ENCODE data around the gene HECW1. TPM values are rescaled to one million over a fixed set of nuclear protein-coding genes. Genes with fewer than 3 reads are reported as not detected.

The HECW1 gene
- total and polyA plus RNA-seq, 2 of the 8 experiments (the other 6 are each of a cell fraction or from before 2014, with no cell fraction given) = 2.9 to 12.7 TPM

DNA sequence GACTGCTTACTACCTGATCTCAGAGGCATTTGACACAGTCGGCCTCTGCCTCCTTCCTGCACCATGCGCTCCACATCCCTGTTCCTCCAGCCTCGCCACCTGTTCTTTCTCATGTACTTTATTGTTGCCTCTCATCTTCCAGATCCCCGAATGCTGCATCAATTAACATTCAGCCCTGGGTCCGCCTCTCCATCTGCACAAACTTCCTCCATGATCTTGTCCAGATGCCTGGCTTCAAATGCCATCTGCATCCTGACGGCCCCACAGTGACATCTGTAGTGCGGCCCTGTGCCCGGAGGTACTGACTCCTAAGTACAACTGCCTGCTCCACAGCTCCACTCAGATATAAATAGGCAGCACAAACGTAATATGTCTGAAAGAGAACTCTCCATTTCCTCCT is 419.3 kb downstream of the HECW1 start:
- FAIRE-seq = no peak

More for the DNA sequence above, 419.3 kb downstream of the HECW1 start:
- peaks cover 0 to 5% (median 0%) of the 10 kb centered on the region in 4 experiments; a peak in 1 of 7 replicates for H3K4me1 ChIP-seq (replicated peaks in 1 of 4; ENCODE audit: control insufficient read depth in 3 of 4, insufficient read depth in 4 of 4, low read length in 3 of 4)
- no peaks in the 10 kb centered on the region for H3K36me3 ChIP-seq (ENCODE audit: control insufficient read depth in 2 of 4, insufficient read depth in 4 of 4, low read length in 3 of 4)
- no peak overlapping the region for H3K4me3 ChIP-seq (ENCODE audit: extremely low read depth in 1 of 4, insufficient read depth in 2 of 4, low read depth in 3 of 4, low read length in 4 of 4)
- no peaks in the 10 kb centered on the region for H4K20me1 ChIP-seq (replicated peaks in 1 of 2; ENCODE audit: control insufficient read depth in 1 of 2, insufficient read depth in 2 of 2, low read length in 2 of 2)
- no peak overlapping the region for H2BK120ac ChIP-seq (replicated peaks; ENCODE audit: low read depth, low read length)
- no peaks in the 10 kb centered on the region for H3K79me2 ChIP-seq (ENCODE audit: control insufficient read depth in 1 of 2, insufficient read depth in 2 of 2, low read length in 2 of 2)
- H4K91ac ChIP-seq (replicated peaks; ENCODE audit: insufficient read length, low read length) = no peak overlapping the region
- no peak overlapping the region for H2AFZ ChIP-seq (ENCODE audit: low read length)
- H2BK15ac ChIP-seq (ENCODE audit: low read length) = no peak overlapping the region
- H3K18ac ChIP-seq (ENCODE audit: extremely low read depth, low read length) = no peak overlapping the region
- no peak overlapping the region for H2BK20ac ChIP-seq (ENCODE audit: low read length)
- no peak overlapping the region for H3K4me2 ChIP-seq (ENCODE audit: insufficient read depth in 1 of 2, low read depth in 2 of 2, low read length in 2 of 2)
- 93% methylated on average over 9 of the region's 9 CpGs; no CpG with 5 or more reads in 1 of the 2 experiments for WGBS, 2 experiments (ENCODE audit: extremely low coverage in 1 of 2, insufficient coverage in 1 of 2, insufficient read length in 1 of 2, insufficient replicate concordance in 2 of 2, low coverage in 1 of 2, low lambda C conversion rate in 2 of 2, missing lambda C conversion rate in 1 of 2)
- TF ChIP-seq TAF7 (optimal IDR thresholded peaks at IDR 0.05; ENCODE audit: borderline replicate concordance, low read depth, low read length) (no peak), BACH1 (IDR thresholded peaks at IDR 0.05; ENCODE audit: low read length) (no peak), YY1 (IDR thresholded peaks at IDR 0.05; ENCODE audit: low read depth, low read length) (no peak), MAFK (IDR thresholded peaks at IDR 0.05; ENCODE audit: low read depth, low read length) (no peak), TAF1 (IDR thresholded peaks at IDR 0.05; ENCODE audit: low read depth, low read length) (no peak)
- H4K5ac ChIP-seq (ENCODE audit: insufficient read length, low read depth, low read length) = no peak overlapping the region
- CTCF ChIA-PET (ENCODE audit: partially characterized antibody) = interaction anchor here (0.6 kb wide), 1 partner anchor 590 kb away, joined by 3 read pairs; no protein-coding TSS in a partner anchor
- no peak overlapping the region for H3K23ac ChIP-seq (ENCODE audit: insufficient read length)
- no peak overlapping the region for H3K4ac ChIP-seq (replicated peaks; ENCODE audit: insufficient read length, low read depth, low read length)
- no peak overlapping the region for H3K14ac ChIP-seq (ENCODE audit: insufficient read length)
- H4K8ac ChIP-seq (ENCODE audit: extremely low read depth, insufficient read depth, low read length) = no peak overlapping the region
- H2BK12ac ChIP-seq (ENCODE audit: low read depth, low read length) = no peak overlapping the region
- no peak overlapping the region for H3K27ac ChIP-seq (ENCODE audit: low read depth, low read length)
- no peaks in the 10 kb centered on the region for H3K23me2 ChIP-seq (ENCODE audit: low read depth, low read length)
- POLR2A ChIA-PET (ENCODE audit: partially characterized antibody) = no interaction called here
- no peak overlapping the region for H3K56ac ChIP-seq (replicated peaks; ENCODE audit: insufficient read length, low read depth, low read length)
- H3K9ac ChIP-seq (replicated peaks in 1 of 4; ENCODE audit: extremely low read depth in 1 of 4, low read depth in 3 of 4, low read length in 3 of 4) = no peak overlapping the region
- H3K27me3 ChIP-seq (replicated peaks in 1 of 4; ENCODE audit: control insufficient read depth in 3 of 4, extremely low read depth in 1 of 4, insufficient read depth in 3 of 4, low read length in 3 of 4) = no peaks in the 10 kb centered on the region; a peak in 1 of 7 replicates
- H2BK5ac ChIP-seq (ENCODE audit: low read depth, low read length) = no peak overlapping the region
- peak in 1 of 2 experiments; percentile 26 for DNase-seq (ENCODE audit: low read depth in 1 of 2, low spot score in 2 of 2)
- H3K9me3 ChIP-seq (ENCODE audit: insufficient read depth in 2 of 2, low read depth in 1 of 2, low read length in 1 of 2) = no peaks in the 10 kb centered on the region
- no peak overlapping the region for H2AK5ac ChIP-seq (ENCODE audit: low read depth, low read length)
- no peaks in the 10 kb centered on the region for H3K79me1 ChIP-seq (ENCODE audit: low read depth, low read length)

Data from H1 (cell line).